H1 (cell line): ENCODE results near the gene PPP1R14C. TPM values are rescaled to one million over a fixed set of nuclear protein-coding genes. Genes with fewer than 3 reads are reported as not detected.

Experiments
- CTCF ChIP-seq, 3 experiments: IDR thresholded peaks; 1 replicate in 2 of 3; 2 replicates in 1 of 3; pipeline versions ENCODE4 v1.5.1 to v1.6.1; 2011; ENCODE audit warnings: low read length in 3 of 3, mild to moderate bottlenecking in 3 of 3, inconsistent platforms in 2 of 3, low read depth in 1 of 3, moderate library complexity in 1 of 3; ENCODE audit not compliant: insufficient read depth in 1 of 3; ENCODE audit errors: control extremely low read depth in 1 of 3
- MAFK ChIP-seq: IDR thresholded peaks from 2 replicates; pipeline ENCODE4 v1.6.1; 2012; ENCODE audit warnings: low read depth, mild to moderate bottlenecking, improper control_type of control experiment, low read length
- MAX ChIP-seq: IDR thresholded peaks from 2 replicates; pipeline ENCODE4 v1.6.1; 2012; ENCODE audit warnings: inconsistent platforms
- RXRA ChIP-seq: IDR thresholded peaks from 2 replicates; pipeline ENCODE4 v1.6.1; 2011; ENCODE audit warnings: low read depth, mild to moderate bottlenecking, low read length, moderate library complexity; ENCODE audit not compliant: insufficient read depth
- SP1 ChIP-seq: IDR thresholded peaks from 2 replicates; pipeline ENCODE4 v1.6.1; 2011; ENCODE audit warnings: low read depth, low read length
- SP2 ChIP-seq: IDR thresholded peaks from 2 replicates; pipeline ENCODE4 v1.6.1; 2012; ENCODE audit warnings: mild to moderate bottlenecking, low read length, inconsistent platforms
- TCF12 ChIP-seq: IDR thresholded peaks from 2 replicates; pipeline ENCODE4 v1.6.1; 2011; ENCODE audit warnings: low read depth, mild to moderate bottlenecking, low read length
- polyA plus RNA-seq, 7 experiments: library from polyadenylated mRNA; depleted of rRNA in 3 of 7; stranded (reverse) in 5 of 7; unstranded in 2 of 7; fragments of >200 nt in 5 of 7; fragments of 200-250 nt in 2 of 7; gene quantifications; 1 replicate in 5 of 7; 2 replicates in 1 of 7; 4 replicates in 1 of 7; pipeline versions ENCODE4 v1.2.1 to v1.2.3, GENCODE V29; 2011 to 2013; ENCODE audit warnings: missing spikeins in 2 of 7, mixed read lengths in 2 of 7
- total RNA-seq: library from RNA; stranded (reverse); fragmentation: NEBNext Ultra II Directional; extraction: Animal tissue kit (Norgen Biotek cat#: 25700); gene quantifications from 2 replicates; pipeline ENCODE4 v1.2.1, GENCODE V29; 2021

The PPP1R14C gene
- total and polyA plus RNA-seq, 2 of the 8 experiments (the other 6 are each of a cell fraction or from before 2014, with no cell fraction given) = 0.30 to 0.61 TPM

GRCh38 chr6:150150458-150150820 is 7.6 kb downstream of the PPP1R14C start (continued):
- TF ChIP-seq RXRA (no peak), SP2 (no peak), MAFK (no peak), SP1 (no peak), MAX (no peak), CTCF (IDR thresholded peaks at IDR 0.05; ENCODE audit: control extremely low read depth in 1 of 3, insufficient read depth in 1 of 3, low read depth in 1 of 3, low read length in 3 of 3) (no peak), TCF12 (no peak)
- TF ChIP-seq, all 59 proteins: peak for 0
